ENCODE data around the gene PLIN4.
"Not testable (repeated sequence)": the region's sequence is repeated elsewhere in the genome, so short reads cannot be mapped to it uniquely, and the experiment has no call there.

PLIN4 gene

DNA sequence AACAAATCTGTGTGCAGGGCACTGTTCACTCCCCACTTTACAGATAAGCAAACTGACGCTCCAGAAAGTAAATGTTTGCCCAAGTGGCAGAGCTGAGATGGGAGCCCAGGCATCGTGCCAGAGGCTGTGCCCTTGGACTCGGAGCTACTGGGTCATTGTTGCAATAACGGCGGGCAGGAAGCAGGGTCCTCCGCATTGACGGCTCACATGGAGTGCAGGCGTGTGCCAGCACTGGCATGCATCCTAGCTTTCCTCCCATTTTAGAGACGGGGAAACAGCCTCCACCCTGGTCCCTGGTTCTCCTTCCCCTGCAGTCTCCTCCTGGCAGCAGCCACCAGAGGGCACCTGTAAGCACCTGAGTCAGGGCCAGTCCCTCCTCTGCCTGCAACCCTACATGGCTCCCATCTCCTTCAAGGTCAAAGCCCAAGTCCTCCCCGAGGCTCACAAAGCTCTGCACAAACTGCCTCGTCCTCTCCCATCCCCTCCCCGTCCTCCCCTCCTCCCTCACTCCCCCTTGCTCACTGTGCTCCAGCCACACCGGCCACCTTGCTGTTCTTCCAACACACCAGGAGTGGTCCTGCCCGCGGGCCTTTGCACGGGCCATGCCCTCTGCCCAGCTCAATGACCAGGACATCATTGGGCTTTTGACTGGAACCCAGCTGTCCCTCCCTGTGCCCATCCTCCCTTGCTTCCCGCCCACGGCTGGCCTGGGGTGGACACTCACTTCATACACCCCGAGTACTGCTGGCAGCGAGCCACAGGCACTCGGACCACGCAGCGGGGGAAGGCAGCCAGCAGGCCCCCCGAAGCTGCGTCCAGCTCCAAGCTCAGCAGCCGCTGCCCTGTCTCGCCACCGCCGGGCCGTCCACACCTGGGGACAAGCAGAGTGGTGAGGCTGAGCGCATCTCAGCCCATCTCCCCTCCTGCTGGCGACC, 29.3 kb upstream of the PLIN4 start:
- DNase-seq: no peak

DNA sequence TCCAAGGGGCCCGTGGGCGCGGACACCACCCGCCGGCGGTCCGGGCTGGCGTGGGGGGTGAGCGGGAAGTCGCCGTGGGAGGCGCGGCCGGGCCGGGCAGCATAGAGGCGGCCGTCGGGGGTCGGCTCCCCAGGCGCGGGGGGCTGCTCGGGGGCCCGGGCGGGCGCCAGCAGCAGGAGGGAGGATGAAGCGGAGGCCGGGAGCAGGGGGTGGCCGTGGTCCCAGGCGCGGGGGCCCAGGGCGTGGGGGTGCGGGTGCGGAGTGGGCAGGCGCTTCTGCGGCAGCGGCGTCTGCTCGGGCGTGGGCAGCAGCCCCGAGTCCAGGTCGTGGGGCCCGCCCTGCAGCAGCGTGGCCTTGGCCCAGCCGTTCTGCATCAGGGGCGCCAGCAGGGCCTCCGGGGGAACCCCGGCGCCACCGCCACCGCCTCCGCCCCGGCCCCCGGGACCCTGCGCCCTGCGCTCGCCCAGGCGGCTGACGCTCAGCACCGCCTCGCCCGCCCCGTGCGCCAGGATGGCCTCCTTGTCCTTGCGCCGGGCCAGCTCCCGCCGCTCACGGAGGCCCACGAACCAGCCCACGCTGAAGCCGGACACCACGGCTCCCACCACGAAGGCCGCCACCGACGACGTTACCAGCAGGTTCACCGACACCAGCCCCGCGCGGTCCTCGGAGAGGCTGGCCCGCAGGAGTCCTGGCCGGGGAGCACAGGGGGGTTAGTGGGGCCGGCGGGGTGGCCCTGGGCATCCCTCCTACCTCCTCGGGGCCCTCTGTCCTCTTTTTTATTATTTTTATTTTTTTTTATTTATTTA, 25.8 kb upstream of the PLIN4 start:
- no peak for DNase-seq

DNA sequence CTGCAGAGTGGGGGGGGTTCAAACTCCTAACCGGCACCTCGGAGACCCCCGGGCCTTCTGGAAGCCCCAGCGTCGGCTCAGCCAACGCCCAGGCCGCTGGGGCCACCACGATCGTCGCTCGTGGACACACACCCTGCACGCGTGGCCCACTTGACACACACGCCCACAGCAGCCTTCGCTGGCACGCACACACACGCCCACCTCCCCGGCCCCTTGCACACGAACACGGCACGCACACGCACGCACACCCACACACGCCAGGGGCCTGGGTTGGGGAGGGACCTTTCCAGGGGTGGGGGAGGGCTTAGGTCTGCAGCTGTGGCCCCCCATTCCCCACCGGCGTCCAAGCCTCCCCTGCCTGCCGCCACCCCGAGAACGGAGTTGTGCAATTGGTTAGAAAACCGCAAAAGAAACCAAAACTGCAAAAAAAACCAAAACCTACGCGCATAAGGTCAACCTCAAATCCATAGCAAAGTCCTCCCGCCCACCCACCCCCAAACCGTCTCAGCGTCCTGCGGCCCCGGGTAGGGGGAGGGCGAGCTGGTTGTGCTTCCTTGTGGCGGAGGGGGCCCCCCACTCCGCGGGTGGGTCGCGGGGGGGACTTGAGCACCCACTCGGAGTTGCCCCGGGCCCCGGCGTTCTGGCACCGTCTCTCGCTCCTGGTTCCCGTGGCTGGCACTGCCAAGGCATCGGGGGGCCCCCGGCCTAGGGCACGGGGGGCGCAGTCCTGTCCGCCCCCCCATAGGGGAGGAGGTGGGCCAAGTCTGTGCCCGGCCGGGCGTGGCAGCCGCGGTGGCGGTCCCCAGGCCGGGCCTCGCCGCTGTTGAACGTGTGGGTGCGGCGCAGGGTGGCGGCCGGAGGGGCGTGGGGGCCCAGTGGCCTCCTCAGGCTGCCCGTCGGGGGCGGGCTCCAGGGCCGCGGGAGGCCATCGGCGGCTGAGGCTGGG, 24.9 kb upstream of the PLIN4 start:
- no peak for DNase-seq

DNA sequence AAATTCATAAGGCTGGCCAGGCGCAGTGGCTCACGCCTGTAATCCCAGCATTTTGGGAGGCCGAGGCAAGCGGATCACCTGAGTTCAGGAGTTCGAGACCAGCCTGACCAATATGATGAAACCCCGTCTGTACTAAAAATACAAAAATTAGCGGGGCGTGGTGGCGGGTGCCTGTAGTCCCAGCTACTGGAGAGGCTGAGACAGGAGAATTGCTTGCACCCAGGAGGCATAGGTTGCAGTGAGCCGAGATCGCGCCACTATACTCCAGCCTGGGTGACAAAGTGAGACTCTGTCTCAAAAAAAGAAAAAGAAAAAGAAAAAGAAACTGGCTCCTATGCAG, 23.5 kb upstream of the PLIN4 start:
- DNase-seq: not testable (repeated sequence)

DNA sequence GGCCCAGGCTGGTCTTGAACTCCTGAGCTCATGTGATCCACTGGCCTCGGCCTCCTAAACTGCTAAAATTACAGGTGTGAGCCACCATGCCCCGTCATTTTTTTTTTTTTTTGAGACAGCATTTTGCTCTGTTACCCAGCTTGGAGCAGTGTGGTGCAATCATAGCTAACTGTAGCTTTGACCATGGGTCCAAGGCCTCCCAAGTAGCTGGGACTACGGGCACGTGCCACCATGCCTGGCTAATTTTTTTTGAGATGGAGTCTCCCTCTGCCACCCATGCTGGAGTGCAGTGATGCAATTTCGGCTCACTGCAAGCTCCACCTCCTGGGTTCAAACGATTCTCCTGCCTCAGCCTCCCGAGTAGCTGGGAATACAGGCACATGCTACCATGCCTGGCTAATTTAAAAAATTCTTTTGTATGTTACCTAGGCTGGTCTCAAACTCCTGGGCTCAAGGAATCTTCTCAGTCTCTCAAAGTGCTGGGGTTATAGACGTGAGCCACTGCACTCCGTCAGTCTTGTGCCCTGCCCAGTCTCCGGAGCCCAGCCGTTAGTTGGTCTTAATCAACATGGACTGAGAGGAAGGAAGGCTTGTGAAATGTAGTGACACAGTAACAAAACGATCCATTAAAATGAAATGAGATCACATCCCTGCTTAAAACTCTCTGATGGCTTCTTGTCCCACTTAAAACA, 23.0 kb upstream of the PLIN4 start:
- no peak for DNase-seq

DNA sequence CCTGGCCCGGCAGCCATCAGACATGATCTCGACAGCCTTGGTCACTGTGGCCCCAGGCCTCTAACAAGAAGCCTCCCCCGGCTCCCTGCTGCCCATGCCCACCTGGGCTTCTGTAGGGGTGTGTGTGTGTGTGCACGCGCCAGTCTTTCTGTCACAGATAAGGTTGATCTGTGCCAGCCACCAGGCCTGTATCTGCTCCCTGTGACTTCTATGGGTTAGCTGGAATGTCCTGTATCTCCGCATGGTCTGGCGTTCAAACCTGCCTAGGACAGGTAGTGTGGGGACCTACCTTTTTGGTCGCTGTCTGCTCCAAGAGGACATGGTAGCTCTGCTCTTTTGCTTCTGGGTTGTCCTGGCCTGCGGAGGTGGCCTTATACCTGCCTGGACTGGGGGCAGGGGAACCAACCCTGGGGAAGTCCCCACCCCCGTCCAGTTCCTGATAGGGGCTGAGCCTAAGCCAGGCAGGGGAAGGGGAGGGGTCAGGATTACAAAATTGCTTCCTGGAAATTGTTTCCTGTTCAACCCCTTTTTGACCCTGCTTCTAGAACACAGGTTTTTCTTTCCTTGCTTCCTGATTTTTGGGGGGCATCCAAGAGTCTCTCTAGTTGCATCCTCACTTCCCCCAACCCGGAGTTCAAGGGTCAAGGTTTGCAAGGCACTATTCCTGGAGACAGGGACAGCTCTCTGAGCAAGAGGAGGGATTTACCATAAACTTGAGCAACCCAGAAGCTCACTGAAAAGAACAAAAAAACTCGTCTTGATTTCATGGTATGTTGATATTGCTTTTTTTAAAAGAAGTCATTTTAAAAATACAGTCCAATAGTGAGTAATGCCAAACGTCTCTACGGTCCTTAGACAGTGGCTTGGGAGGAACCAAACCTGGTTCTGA, 21.7 kb upstream of the PLIN4 start, which contains the start of gene LRG1:
Gene LRG1 (minus strand): TSS at position 344 of the 889 bp plus-strand sequence. CDS start 23 bp downstream, at position 321.
- no peak for DNase-seq

DNA sequence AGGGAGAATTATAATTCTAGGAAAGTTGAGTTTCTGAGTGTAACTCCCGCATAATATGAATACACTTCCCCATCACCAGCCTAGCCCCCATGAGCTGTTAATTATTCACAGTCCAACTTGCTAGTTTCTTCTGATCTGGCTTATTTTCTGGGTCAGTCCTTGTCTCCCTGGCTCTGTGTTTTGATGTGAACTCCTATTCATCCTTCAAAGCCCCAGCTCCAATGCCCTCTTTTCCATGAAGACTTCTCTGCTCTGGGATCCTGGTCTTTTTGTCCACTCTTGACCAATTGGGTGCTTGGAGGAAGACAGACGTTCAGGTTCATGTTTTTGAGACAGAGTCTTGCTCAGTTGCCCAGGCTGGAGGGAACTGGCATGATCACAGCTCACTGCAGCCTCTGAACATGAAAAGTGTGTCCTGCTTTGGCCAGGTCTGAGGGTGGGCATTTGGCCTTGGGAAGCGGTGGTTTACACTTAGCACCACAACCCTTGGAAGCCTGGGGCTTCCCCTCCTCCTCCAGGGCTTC, 20.9 kb upstream of the PLIN4 start:
- DNase-seq: no peak

DNA sequence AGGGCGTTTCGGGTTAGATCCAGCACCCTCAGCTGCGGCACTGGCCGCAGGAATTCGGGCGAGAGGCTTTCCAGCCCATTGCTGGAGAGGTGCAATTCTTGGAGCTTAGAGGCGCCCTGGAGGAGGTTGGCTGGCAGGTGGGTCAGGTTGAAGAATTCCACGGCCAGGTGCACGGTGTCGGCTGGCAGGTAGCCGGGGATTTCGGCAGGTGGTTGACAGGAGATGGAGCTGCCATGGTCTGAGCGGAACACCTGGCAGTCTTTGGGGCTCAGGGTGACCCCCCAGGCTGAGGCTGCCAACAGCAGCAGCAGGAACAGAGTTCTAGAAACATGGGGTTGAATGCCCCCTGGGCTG, 20.3 kb upstream of the PLIN4 start:
- DNase-seq: no peak

DNA sequence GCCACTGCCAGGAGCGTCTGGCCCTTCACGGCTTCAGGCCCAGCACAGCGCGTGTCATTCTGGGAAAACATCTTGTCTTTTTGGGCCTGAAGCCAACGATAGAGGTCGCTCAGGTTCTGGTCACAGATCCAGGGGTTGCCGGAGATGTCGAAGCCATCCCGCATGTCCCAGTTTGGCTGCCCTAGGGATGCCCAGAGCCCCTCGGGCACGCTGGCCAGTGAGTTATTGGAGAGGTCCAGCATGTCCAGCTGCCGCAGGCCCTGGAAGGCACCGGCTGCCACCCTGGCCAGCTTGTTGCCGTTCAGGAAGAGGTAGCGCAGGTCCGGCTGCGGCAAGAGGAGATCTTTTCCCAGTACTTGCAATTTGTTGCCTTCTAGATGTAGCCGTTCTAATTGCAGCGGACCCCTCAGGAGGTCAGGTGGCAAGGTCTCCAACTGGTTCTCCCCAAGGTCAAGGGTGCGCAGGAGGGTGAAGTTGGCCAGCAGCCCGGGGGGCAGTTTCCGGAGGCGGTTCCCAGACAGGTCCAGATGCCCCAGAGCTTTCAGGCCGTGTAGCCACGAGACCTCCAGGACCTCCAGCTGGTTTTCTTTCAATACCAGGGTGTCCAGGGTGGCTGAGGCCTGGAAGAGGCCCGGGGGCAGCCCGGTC, 19.8 kb upstream of the PLIN4 start:
- no peak for DNase-seq

DNA sequence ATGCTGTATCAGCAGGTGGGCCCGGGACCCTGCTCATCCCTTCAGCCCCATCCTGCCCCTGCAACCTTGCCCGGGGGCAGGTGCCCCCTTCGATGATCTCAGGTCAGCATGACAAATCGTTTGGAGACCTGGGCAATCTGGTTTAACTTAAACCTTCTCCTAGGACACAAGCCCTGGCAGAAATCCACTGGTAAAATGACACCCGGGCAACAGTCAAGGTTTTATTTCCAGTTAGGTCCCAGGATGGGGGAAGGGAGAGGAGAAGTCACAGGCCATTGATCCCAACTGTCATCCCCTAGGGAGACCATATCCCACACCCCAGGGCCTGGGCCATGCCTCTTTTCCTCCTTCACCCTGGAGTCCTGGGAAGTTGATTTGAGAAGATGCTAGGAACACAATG, 18.5 kb upstream of the PLIN4 start:
- DNase-seq: no peak

DNA sequence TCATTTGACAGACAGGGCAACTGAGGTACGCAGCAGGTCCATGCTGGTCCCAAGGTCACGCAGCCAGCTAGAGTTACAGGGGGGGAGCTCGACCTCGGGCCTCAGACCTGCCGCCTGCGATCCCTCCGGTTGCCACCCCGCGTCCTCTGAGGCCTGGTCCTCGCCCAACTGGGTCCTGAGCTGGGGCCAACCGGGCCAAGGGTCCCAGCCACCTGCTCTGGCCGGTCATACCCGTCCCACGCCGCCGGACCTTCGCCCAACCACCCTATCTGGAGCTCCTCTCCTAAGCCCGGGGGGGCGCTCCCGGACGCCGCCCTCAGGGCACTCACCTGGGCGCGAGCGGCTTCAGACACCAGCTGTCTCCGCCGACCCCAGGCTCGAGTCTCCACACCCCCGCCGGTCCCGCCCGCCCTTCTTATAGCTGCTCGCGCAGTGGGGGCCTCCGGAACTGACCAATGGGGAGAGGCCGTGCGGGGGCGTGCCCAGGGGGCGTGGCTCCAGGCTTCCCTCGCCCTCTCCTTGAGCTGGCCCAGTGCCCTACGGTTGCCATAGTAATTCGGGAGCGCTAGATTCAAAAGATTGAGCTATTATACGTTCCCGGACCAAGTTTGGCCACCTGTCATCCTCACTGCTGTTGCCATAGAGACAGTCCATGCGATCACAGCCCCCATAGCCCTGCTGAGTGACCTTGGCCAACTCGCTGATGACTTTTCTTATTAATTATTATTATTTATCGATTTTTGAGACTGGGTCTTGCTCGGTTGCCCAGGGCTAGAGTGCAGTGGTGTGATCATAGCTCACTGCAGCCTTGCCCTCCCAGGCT, 16.8 kb upstream of the PLIN4 start, which contains the start of gene PLIN5:
Gene PLIN5 (minus strand): TSS at position 389 of the 823 bp plus-strand sequence. CDS start 1,150 bp downstream, outside the sequence.
- peak in 54 of 56 donors; percentile 6 to 94 (median 44) for DNase-seq

DNA sequence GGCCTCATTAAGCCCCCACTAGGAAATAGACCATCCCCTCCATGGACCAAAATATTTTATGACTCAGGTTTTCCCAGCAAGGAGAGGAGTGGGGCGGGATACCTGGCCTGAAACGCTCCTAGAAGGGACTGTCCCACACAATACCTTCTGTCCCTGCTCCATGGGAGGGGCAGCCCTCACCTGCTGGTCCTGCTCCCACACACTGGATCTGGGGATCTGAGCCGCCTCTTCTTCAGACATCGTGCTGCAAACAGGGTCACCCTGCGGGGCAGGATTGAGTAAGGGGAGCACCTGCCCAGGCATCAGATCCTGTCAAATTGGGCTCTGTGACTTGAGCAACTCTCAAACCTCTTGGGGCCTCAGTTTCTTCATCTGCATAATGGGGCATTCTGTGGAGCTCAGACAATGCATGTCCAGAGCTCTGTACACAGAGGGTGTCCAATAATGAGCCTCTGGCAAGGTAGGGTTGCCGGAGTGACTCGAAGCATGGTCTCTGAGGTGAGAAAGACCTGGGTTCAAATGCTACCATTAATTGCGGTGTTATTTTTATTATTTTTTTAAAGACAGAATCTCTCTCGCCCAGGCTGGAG, 15.6 kb upstream of the PLIN4 start:
- DNase-seq: no peak

DNA sequence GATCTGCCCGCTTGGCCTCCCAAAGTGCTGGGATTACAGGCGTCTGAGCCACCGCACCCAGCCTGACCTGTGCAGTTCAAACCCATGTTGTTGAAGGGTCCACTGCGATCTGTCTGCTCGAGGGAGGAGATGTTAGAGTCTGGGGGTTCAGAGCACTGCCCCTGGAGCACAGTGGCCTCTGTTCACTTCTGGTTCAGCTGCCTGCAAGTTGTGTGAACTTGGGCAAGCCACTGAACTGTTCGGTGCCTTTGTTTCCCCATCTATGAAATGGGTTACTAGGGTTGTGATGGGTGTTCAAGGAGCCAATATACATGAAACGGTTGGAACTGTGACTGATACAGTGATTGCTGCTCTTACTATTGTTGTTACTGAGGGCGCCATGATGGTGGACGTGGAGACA, 15.0 kb upstream of the PLIN4 start:
- DNase-seq: no peak

DNA sequence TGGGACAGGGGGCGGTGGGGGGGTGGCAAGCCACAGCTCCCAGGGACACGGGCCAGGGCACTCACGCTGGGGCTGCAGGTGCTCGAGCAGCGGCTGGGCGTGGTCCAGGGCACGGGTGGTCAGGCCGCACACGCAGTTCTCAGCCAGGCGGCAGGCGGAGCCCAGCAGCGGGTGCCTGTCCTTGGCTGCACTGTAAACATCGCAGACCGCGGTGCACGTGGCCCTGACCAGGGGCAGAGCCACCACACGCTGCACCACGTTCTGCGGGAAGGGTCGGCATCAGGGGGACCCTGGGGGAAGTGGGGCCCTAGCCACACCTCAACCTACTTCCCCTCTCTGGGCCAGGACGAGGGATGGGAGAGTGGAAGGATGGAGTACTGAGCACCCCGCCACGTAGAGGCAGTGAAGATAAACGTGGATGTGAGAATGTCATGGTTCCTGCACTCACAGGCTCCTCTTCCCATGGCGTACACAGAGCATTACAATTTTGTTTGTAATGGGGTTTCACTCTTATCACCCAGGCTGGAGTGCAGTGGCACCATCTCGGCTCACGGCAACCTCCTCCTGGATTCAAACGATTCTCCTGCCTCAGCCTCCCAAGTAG, 13.4 kb upstream of the PLIN4 start:
- no peak for DNase-seq

DNA sequence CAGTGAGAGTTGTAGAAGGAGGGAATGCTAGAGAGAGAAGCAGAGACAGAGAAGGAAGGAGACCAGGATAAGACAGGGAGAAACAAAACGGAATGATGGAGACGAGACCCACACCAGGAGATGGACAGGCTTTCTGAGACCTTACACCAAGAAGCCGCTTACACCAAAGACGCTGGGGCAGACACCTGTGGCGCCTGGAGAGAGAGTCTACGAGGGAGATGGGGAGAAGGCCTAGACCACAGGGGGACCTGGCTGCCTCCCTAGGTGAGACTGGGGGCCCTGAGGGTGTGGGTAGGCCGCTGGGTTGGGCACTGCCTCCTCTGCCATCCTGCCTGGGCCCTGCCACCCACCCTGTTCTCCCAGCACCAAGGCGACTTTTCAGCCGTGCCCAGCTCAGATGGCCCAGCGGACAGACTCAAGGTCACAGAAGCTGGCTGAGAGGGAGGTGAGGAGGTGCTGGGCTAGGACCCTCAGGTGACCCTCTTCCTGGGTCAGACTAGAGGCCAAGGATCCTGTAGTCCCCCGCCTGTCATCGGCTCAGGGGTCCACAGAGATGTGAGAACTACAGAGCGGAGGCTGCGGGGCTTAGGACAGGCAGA, 11.7 kb upstream of the PLIN4 start:
- no peak for DNase-seq

DNA sequence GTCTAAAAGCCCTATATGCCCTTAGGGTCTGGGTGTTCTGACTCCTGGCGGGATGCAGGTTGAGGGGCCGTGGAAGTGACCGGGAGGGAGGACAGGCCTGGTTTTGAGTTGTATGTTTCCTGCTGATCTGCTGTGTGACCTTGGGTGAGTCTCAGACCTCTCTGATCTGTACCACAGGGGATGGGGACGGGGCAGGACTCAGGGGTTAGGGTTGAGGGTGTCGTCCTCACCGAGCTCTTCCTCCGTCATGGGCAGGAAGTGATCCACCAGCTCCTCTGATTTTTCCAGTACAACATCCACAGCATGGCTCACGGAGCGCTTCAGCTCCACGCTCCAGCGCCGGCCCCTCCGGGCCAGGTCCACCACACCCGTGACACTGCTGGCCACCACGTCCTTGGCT, 10.6 kb upstream of the PLIN4 start:
- DNase-seq: no peak

DNA sequence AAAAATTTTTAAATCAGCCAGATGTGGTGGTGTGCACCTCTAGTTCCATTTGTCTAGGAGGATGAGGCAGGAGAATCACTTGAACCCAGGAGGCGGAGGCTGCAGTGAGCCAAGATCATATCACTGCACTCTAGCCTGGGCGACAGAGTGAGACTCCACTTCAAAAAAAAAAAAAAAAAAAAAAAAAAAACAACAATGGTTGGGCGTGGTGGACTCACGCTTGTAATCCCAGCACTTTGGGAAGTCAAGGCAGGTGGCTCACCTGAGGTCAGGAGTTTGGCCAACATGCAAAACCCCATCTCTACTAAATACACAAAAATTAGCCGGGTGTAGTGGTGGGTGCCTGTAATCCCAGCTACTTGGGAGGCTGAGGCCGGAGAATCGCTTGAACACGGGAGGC, 9.1 kb upstream of the PLIN4 start:
- DNase-seq: not testable (repeated sequence)
